Bronchial epithelial cell (primary cell): ENCODE data around the gene CRYBG1. TPM values are rescaled to one million over a fixed set of nuclear protein-coding genes. Genes with fewer than 3 reads are reported as not detected.

Source experiments
- DNase-seq: peaks from one replicate; pipeline ENCODE4 v3.0.0-alpha.2; 2010; ENCODE audit warnings: low read depth
- FAIRE-seq: peaks from 2 replicates; lab custom pipeline; 2011; peaks lifted over from hg19 to GRCh38; lab: Jason Lieb, UNC
- H3K27me3 ChIP-seq: 2 replicates; pipeline ENCODE4 v1.5.1; 2011; ENCODE audit warnings: low read length; ENCODE audit not compliant: control insufficient read depth, insufficient read depth
- H3K36me3 ChIP-seq: 2 replicates; pipeline ENCODE4 v1.5.1; 2011; ENCODE audit warnings: low read length; ENCODE audit not compliant: control insufficient read depth, insufficient read depth
- H3K4me3 ChIP-seq: 2 replicates; pipeline ENCODE4 v1.5.1; 2011; ENCODE audit warnings: mild to moderate bottlenecking, low read depth, low read length, control low read depth
- CTCF ChIP-seq: IDR thresholded peaks from 2 replicates; pipeline ENCODE4 v1.5.1; 2011; ENCODE audit warnings: mild to moderate bottlenecking, moderate library complexity, low read length, control low read depth, inconsistent platforms; ENCODE audit not compliant: insufficient read depth, severe bottlenecking
- total RNA-seq: library from RNA; depleted of rRNA; stranded (reverse); fragments of >200 nt; gene quantifications from 2 replicates; pipeline ENCODE4 v1.2.1, GENCODE V29; 2014

The CRYBG1 gene
- total RNA-seq, 1 donor from 2014 or later = 45.0 TPM

GRCh38 chr6:106450653-106451052 lies 90.1 kb downstream of the CRYBG1 start:
- no peak for TF ChIP-seq CTCF
- FAIRE-seq = no peak

GRCh38 chr6:106451439-106451838 lies 90.9 kb downstream of the CRYBG1 start:
- no peak for FAIRE-seq
- peak; percentile 43 for DNase-seq
- Histone ChIP-seq H3K36me3 (no peaks in the 10 kb centered on the region), H3K4me3 (no peak overlapping the region), H3K27me3 (no peaks in the 10 kb centered on the region)
- TF ChIP-seq CTCF = no peak

More at GRCh38 chr6:106450653-106451052, 90.1 kb downstream of the CRYBG1 start:
- Histone ChIP-seq H3K4me3 (no peak overlapping the region), H3K27me3 (no peaks in the 10 kb centered on the region), H3K36me3 (no peaks in the 10 kb centered on the region)
- no peak for DNase-seq

GRCh38 chr6:106452628-106453027 lies 92.1 kb downstream of the CRYBG1 start:
- Histone ChIP-seq H3K36me3 (no peaks in the 10 kb centered on the region), H3K27me3 (no peaks in the 10 kb centered on the region), H3K4me3 (no peak overlapping the region)
- no peak for FAIRE-seq
- TF ChIP-seq CTCF = no peak
- peak; percentile 78 for DNase-seq

- H3K27me3 ChIP-seq = no peaks in the 10 kb centered on the region
- no peak for TF ChIP-seq CTCF
- H3K4me3 ChIP-seq = no peak overlapping the region
- no peak for FAIRE-seq
- DNase-seq = no peak
- no peaks in the 10 kb centered on the region for H3K36me3 ChIP-seq
These were observed 93.3 kb downstream of the CRYBG1 start for GRCh38 chr6:106453756-106454367.

- DNase-seq (no peak), FAIRE-seq (no peak)
- H3K27me3 ChIP-seq = no peaks in the 10 kb centered on the region
These were observed 96.2 kb downstream of the CRYBG1 start for GRCh38 chr6:106456756-106457155.

More at GRCh38 chr6:106456756-106457155, 96.2 kb downstream of the CRYBG1 start:
- TF ChIP-seq CTCF = no peak
- no peak overlapping the region for H3K4me3 ChIP-seq
- no peaks in the 10 kb centered on the region for H3K36me3 ChIP-seq
